HL-60 (cell line): ENCODE results near the gene KIRREL1.

Experiments
- GABPA ChIP-seq: IDR thresholded peaks from 2 replicates; pipeline ENCODE4 v1.6.1; 2012; ENCODE audit warnings: low read depth
- POLR2AphosphoS5 ChIP-seq: IDR thresholded peaks from 2 replicates; pipeline ENCODE4 v1.6.1; 2012; ENCODE audit warnings: low read depth
- SPI1 ChIP-seq: IDR thresholded peaks from 2 replicates; pipeline ENCODE4 v1.6.1; 2012; ENCODE audit warnings: low read depth, mild to moderate bottlenecking, borderline replicate concordance
- TF ChIP-seq, protein P1 (sequence below): IDR thresholded peaks from one replicate; pipeline ENCODE4 v1.5.1; 2011; ENCODE audit warnings: low read length, control low read depth, inconsistent platforms; ENCODE audit not compliant: insufficient read depth
- TF ChIP-seq, protein P2 (sequence below): IDR thresholded peaks from 2 replicates; pipeline ENCODE4 v1.6.1; 2012; ENCODE audit warnings: low read depth; ENCODE audit not compliant: insufficient replicate concordance

GRCh38 chr1:158016651-158017335 is 23.3 kb downstream of the KIRREL1 start:
- TF ChIP-seq, protein P1, sequence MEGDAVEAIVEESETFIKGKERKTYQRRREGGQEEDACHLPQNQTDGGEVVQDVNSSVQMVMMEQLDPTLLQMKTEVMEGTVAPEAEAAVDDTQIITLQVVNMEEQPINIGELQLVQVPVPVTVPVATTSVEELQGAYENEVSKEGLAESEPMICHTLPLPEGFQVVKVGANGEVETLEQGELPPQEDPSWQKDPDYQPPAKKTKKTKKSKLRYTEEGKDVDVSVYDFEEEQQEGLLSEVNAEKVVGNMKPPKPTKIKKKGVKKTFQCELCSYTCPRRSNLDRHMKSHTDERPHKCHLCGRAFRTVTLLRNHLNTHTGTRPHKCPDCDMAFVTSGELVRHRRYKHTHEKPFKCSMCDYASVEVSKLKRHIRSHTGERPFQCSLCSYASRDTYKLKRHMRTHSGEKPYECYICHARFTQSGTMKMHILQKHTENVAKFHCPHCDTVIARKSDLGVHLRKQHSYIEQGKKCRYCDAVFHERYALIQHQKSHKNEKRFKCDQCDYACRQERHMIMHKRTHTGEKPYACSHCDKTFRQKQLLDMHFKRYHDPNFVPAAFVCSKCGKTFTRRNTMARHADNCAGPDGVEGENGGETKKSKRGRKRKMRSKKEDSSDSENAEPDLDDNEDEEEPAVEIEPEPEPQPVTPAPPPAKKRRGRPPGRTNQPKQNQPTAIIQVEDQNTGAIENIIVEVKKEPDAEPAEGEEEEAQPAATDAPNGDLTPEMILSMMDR, result no peak
- TF ChIP-seq, protein P2, sequence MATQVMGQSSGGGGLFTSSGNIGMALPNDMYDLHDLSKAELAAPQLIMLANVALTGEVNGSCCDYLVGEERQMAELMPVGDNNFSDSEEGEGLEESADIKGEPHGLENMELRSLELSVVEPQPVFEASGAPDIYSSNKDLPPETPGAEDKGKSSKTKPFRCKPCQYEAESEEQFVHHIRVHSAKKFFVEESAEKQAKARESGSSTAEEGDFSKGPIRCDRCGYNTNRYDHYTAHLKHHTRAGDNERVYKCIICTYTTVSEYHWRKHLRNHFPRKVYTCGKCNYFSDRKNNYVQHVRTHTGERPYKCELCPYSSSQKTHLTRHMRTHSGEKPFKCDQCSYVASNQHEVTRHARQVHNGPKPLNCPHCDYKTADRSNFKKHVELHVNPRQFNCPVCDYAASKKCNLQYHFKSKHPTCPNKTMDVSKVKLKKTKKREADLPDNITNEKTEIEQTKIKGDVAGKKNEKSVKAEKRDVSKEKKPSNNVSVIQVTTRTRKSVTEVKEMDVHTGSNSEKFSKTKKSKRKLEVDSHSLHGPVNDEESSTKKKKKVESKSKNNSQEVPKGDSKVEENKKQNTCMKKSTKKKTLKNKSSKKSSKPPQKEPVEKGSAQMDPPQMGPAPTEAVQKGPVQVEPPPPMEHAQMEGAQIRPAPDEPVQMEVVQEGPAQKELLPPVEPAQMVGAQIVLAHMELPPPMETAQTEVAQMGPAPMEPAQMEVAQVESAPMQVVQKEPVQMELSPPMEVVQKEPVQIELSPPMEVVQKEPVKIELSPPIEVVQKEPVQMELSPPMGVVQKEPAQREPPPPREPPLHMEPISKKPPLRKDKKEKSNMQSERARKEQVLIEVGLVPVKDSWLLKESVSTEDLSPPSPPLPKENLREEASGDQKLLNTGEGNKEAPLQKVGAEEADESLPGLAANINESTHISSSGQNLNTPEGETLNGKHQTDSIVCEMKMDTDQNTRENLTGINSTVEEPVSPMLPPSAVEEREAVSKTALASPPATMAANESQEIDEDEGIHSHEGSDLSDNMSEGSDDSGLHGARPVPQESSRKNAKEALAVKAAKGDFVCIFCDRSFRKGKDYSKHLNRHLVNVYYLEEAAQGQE, result no peak
- TF ChIP-seq POLR2AphosphoS5 (no peak), GABPA (no peak), SPI1 (no peak)
